Measurements from ENCODE around the gene SERF1B.
"Not testable (repeated sequence)": the region's sequence is repeated elsewhere in the genome, so short reads cannot be mapped to it uniquely, and the experiment has no call there.

DNA sequence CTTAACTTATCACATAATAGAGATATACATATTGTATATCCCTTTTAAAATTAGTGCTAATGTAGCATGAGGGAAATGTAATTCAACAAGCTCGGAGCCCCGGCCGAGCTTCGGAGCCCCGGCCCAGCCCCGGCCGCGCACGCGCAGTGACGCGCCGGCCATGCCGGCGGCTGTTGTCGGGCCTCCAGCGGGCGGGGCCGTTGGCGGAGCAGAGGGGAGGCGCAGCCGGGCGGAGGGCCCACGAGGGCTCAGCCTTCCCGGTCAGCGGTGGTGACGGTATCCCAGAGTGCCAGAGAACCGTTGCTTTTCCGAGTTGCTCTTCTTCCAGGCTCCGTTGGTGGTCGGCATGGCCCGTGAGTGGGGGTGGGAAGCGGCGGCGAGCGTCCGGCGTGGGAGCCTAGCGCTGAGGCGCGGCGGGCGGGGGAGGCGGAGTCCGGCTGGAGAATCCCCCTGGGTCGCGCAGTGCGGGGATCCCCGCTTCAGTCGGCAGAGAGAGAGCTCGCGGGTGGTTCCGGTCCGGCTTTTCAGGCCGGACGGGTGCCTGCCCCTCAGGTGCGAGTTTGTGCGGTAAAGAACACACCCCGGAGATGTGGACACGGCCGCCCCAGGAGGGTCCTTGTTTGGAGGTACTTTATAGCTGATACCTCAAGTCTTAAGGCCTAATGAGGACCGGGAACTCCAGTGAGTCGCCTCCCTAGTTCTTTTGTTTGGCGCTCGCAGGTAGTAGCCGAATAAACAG, at the start of gene SERF1B:
- not testable (repeated sequence) for TF ChIP-seq POLR2A, POLR2AphosphoS5 (IDR thresholded peaks at IDR 0.05)
- TF ChIP-seq, protein P1, sequence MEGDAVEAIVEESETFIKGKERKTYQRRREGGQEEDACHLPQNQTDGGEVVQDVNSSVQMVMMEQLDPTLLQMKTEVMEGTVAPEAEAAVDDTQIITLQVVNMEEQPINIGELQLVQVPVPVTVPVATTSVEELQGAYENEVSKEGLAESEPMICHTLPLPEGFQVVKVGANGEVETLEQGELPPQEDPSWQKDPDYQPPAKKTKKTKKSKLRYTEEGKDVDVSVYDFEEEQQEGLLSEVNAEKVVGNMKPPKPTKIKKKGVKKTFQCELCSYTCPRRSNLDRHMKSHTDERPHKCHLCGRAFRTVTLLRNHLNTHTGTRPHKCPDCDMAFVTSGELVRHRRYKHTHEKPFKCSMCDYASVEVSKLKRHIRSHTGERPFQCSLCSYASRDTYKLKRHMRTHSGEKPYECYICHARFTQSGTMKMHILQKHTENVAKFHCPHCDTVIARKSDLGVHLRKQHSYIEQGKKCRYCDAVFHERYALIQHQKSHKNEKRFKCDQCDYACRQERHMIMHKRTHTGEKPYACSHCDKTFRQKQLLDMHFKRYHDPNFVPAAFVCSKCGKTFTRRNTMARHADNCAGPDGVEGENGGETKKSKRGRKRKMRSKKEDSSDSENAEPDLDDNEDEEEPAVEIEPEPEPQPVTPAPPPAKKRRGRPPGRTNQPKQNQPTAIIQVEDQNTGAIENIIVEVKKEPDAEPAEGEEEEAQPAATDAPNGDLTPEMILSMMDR (IDR thresholded peaks at IDR 0.05 in 8 of 11, conservative IDR thresholded peaks at IDR 0.05 in 3 of 11): not testable (repeated sequence)
